Measurements from ENCODE around the gene CHURC1. TPM values are rescaled to one million over a fixed set of nuclear protein-coding genes. Genes with fewer than 3 reads are reported as not detected.

The CHURC1 gene
- total RNA-seq, 2 experiments from 2014 or later: 80.6 to 91.1 TPM

GRCh38 chr14:64915029-64915424 is 772 bp downstream of the CHURC1 start:
- ChIA-PET POLR2A (interaction anchor here (0.7 to 3.5 kb wide), 18 partner anchors 12 to 528 kb away, joined by 3 to 60 read pairs (median 4); partner anchors contain the start of genes FNTB, GPX2 and ZBTB25), CTCF (interaction anchor here (0.7 to 2.6 kb wide), 5 partner anchors 10 to 278 kb away, joined by 3 to 15 read pairs (median 3); no protein-coding TSS in a partner anchor)
- H3K27ac Mint-ChIP-seq: peak overlapping the region; percentile 84
- H3K4me1 Mint-ChIP-seq: peaks cover 38% of the 10 kb centered on the region
- no peak for DNase-seq
- H3K27me3 Mint-ChIP-seq: peaks cover 5% of the 10 kb centered on the region
- H3K36me3 Mint-ChIP-seq (ENCODE audit: low read depth): peaks cover 25% of the 10 kb centered on the region
- no peaks in the 10 kb centered on the region for H3K9me3 Mint-ChIP-seq
- peak overlapping the region; percentile 81 for H3K4me3 Mint-ChIP-seq

- no peaks in the 10 kb centered on the region for H3K9me3 Mint-ChIP-seq
- H3K36me3 Mint-ChIP-seq (ENCODE audit: low read depth): peaks cover 32% of the 10 kb centered on the region
- H3K27me3 Mint-ChIP-seq: peaks cover 3% of the 10 kb centered on the region
- DNase-seq: no peak
- H3K27ac Mint-ChIP-seq: no peak overlapping the region
- ChIA-PET CTCF (interaction anchor here (2.6 kb wide), 1 partner anchor 10 kb away, joined by 15 read pairs; no protein-coding TSS in a partner anchor), POLR2A (interaction anchor here (1.3 to 3.5 kb wide), 4 partner anchors 11 to 191 kb away, joined by 3 to 60 read pairs (median 7); no protein-coding TSS in a partner anchor)
- peak overlapping the region; percentile 81 for H3K4me3 Mint-ChIP-seq
- H3K4me1 Mint-ChIP-seq: peaks cover 43% of the 10 kb centered on the region
Measured at GRCh38 chr14:64915797-64916196, 1.5 kb downstream of the CHURC1 start.

GRCh38 chr14:64918216-64918615 is 4.0 kb downstream of the CHURC1 start:
- no peak overlapping the region for H3K4me3 Mint-ChIP-seq
- CTCF ChIA-PET: no interaction called here
- H3K27ac Mint-ChIP-seq: no peak overlapping the region

GRCh38 chr14:64919215-64919614 is 5.0 kb downstream of the CHURC1 start:
- ChIA-PET POLR2A (interaction anchor here (1.4 kb wide), 1 partner anchor 9 kb away, joined by 4 read pairs; no protein-coding TSS in a partner anchor), CTCF (interaction anchor here (1.0 kb wide), 1 partner anchor 96 kb away, joined by 4 read pairs; no protein-coding TSS in a partner anchor)
- Mint-ChIP-seq H3K9me3 (no peaks in the 10 kb centered on the region), H3K36me3 (ENCODE audit: low read depth) (peaks cover 46% of the 10 kb centered on the region), H3K4me3 (no peak overlapping the region), H3K27ac (no peak overlapping the region), H3K4me1 (peaks cover 46% of the 10 kb centered on the region), H3K27me3 (no peaks in the 10 kb centered on the region)
- no peak for DNase-seq

More at GRCh38 chr14:64918216-64918615, 4.0 kb downstream of the CHURC1 start:
- POLR2A ChIA-PET: interaction anchor here (1.0 to 1.4 kb wide), 2 partner anchors 9 to 10 kb away, joined by 4 to 5 read pairs; no protein-coding TSS in a partner anchor
- Mint-ChIP-seq H3K27me3 (no peaks in the 10 kb centered on the region), H3K4me1 (peaks cover 50% of the 10 kb centered on the region), H3K9me3 (no peaks in the 10 kb centered on the region), H3K36me3 (ENCODE audit: low read depth) (peaks cover 40% of the 10 kb centered on the region)
- DNase-seq: no peak

GRCh38 chr14:64919618-64920017 is 5.4 kb downstream of the CHURC1 start:
- H3K27me3 Mint-ChIP-seq: no peaks in the 10 kb centered on the region
- CTCF ChIA-PET: interaction anchor here (1.0 kb wide), 1 partner anchor 97 kb away, joined by 4 read pairs; no protein-coding TSS in a partner anchor
- peaks cover 49% of the 10 kb centered on the region for H3K4me1 Mint-ChIP-seq
- H3K4me3 Mint-ChIP-seq: no peak overlapping the region
- no peaks in the 10 kb centered on the region for H3K9me3 Mint-ChIP-seq
- POLR2A ChIA-PET: interaction anchor here (0.8 kb wide), 1 partner anchor 111 kb away, joined by 3 read pairs; no protein-coding TSS in a partner anchor
- no peak for DNase-seq
- peaks cover 50% of the 10 kb centered on the region for H3K36me3 Mint-ChIP-seq (ENCODE audit: low read depth)
- H3K27ac Mint-ChIP-seq: no peak overlapping the region

GRCh38 chr14:64920465-64920864 is 6.2 kb downstream of the CHURC1 start:
- no peak for DNase-seq
- H3K36me3 Mint-ChIP-seq (ENCODE audit: low read depth): peaks cover 47% of the 10 kb centered on the region
- CTCF ChIA-PET: interaction anchor here (1.0 to 1.7 kb wide), 2 partner anchors 10 to 98 kb away, joined by 4 to 6 read pairs; no protein-coding TSS in a partner anchor
- peaks cover 44% of the 10 kb centered on the region for H3K4me1 Mint-ChIP-seq
- H3K27ac Mint-ChIP-seq: no peak overlapping the region
- no peaks in the 10 kb centered on the region for H3K27me3 Mint-ChIP-seq
- POLR2A ChIA-PET: interaction anchor here (0.8 kb wide), 1 partner anchor 112 kb away, joined by 3 read pairs; no protein-coding TSS in a partner anchor
- no peaks in the 10 kb centered on the region for H3K9me3 Mint-ChIP-seq
- H3K4me3 Mint-ChIP-seq: no peak overlapping the region

- DNase-seq: no peak
- POLR2A ChIA-PET: no interaction called here
- CTCF ChIA-PET: no interaction called here
- Mint-ChIP-seq H3K27ac (no peak overlapping the region), H3K4me1 (peaks cover 36% of the 10 kb centered on the region), H3K9me3 (no peaks in the 10 kb centered on the region), H3K36me3 (ENCODE audit: low read depth) (peaks cover 49% of the 10 kb centered on the region), H3K27me3 (no peaks in the 10 kb centered on the region), H3K4me3 (no peak overlapping the region)
Measured at GRCh38 chr14:64923015-64923414, 8.8 kb downstream of the CHURC1 start.

GRCh38 chr14:64926398-64926995 is 12.2 kb downstream of the CHURC1 start:
- Mint-ChIP-seq H3K9me3 (no peaks in the 10 kb centered on the region), H3K4me1 (peaks cover 29% of the 10 kb centered on the region), H3K27me3 (no peaks in the 10 kb centered on the region), H3K36me3 (ENCODE audit: low read depth) (peaks cover 49% of the 10 kb centered on the region), H3K27ac (peak overlapping the region; percentile 10), H3K4me3 (no peak overlapping the region)
- no peak for DNase-seq
- CTCF ChIA-PET: interaction anchor here (1.6 to 3.6 kb wide), 2 partner anchors 10 to 12 kb away, joined by 3 to 15 read pairs; partner anchors contain the start of gene CHURC1
- POLR2A ChIA-PET: interaction anchor here (0.6 to 6.1 kb wide), 4 partner anchors 8 to 489 kb away, joined by 3 to 60 read pairs (median 4); partner anchors contain the start of gene CHURC1

- Mint-ChIP-seq H3K27ac (peak overlapping the region; percentile 10), H3K9me3 (no peaks in the 10 kb centered on the region), H3K4me3 (no peak overlapping the region), H3K36me3 (ENCODE audit: low read depth) (peaks cover 48% of the 10 kb centered on the region), H3K27me3 (no peaks in the 10 kb centered on the region), H3K4me1 (peaks cover 24% of the 10 kb centered on the region)
- ChIA-PET POLR2A (interaction anchor here (0.6 to 6.1 kb wide), 5 partner anchors 9 to 488 kb away, joined by 3 to 60 read pairs (median 5); partner anchors contain the start of gene CHURC1), CTCF (interaction anchor here (1.6 to 3.6 kb wide), 2 partner anchors 10 to 12 kb away, joined by 3 to 15 read pairs; partner anchors contain the start of gene CHURC1)
- no peak for DNase-seq
Measured at GRCh38 chr14:64927031-64927430, 12.8 kb downstream of the CHURC1 start.

GRCh38 chr14:64928239-64929013 is 14.2 kb downstream of the CHURC1 start:
- POLR2A ChIA-PET: interaction anchor here (0.8 to 6.1 kb wide), 3 partner anchors 10 to 23 kb away, joined by 3 to 60 read pairs (median 4); partner anchors contain the start of gene CHURC1
- no peak for DNase-seq
- H3K27ac Mint-ChIP-seq: no peak overlapping the region
- CTCF ChIA-PET: interaction anchor here (1.3 to 1.5 kb wide), 3 partner anchors 14 to 37 kb away, joined by 3 to 5 read pairs (median 3); no protein-coding TSS in a partner anchor
- no peaks in the 10 kb centered on the region for H3K27me3 Mint-ChIP-seq
- no peaks in the 10 kb centered on the region for H3K9me3 Mint-ChIP-seq
- H3K36me3 Mint-ChIP-seq (ENCODE audit: low read depth): peaks cover 61% of the 10 kb centered on the region
- no peak overlapping the region for H3K4me3 Mint-ChIP-seq
- peaks cover 21% of the 10 kb centered on the region for H3K4me1 Mint-ChIP-seq

- no peaks in the 10 kb centered on the region for H3K9me3 Mint-ChIP-seq
- no peak overlapping the region for H3K4me3 Mint-ChIP-seq
- H3K4me1 Mint-ChIP-seq: peaks cover 20% of the 10 kb centered on the region
- DNase-seq: no peak
- ChIA-PET POLR2A (interaction anchor here (6.1 kb wide), 1 partner anchor 14 kb away, joined by 60 read pairs; the partner anchor contains the start of gene CHURC1), CTCF (interaction anchor here (1.3 to 1.5 kb wide), 2 partner anchors 14 to 37 kb away, joined by 3 read pairs; no protein-coding TSS in a partner anchor)
- no peaks in the 10 kb centered on the region for H3K27me3 Mint-ChIP-seq
- peaks cover 59% of the 10 kb centered on the region for H3K36me3 Mint-ChIP-seq (ENCODE audit: low read depth)
- H3K27ac Mint-ChIP-seq: no peak overlapping the region
Measured at GRCh38 chr14:64929014-64929359, 14.7 kb downstream of the CHURC1 start.

GRCh38 chr14:64930085-64930843 is 16.0 kb downstream of the CHURC1 start:
- no peaks in the 10 kb centered on the region for H3K27me3 Mint-ChIP-seq
- peaks cover 59% of the 10 kb centered on the region for H3K36me3 Mint-ChIP-seq (ENCODE audit: low read depth)
- ChIA-PET POLR2A (interaction anchor here (1.1 kb wide), 1 partner anchor 20 kb away, joined by 3 read pairs; no protein-coding TSS in a partner anchor), CTCF (no interaction called here)
- H3K9me3 Mint-ChIP-seq: no peaks in the 10 kb centered on the region
- peaks cover 23% of the 10 kb centered on the region for H3K4me1 Mint-ChIP-seq
- peak overlapping the region; percentile 41 for H3K27ac Mint-ChIP-seq
- H3K4me3 Mint-ChIP-seq: no peak overlapping the region
- DNase-seq: no peak

All from activated CD4-positive, alpha-beta memory T cell treated with anti-CD3 and anti-CD28 coated beads, Interleukin-2, amount 10 ng/mL, durations not matched to agents 7 days and 5 days (primary cell).